GM23338 (cell line): ENCODE results near the gene FAM117B. TPM values are rescaled to one million over a fixed set of nuclear protein-coding genes. Genes with fewer than 3 reads are reported as not detected.

Experiments
- ATAC-seq: fragments of 200-7000 bp; cut with Tn5 transposase; 3 replicates; pipeline ENCODE4 v1.9.1; 2020
- DNase-seq: peaks from one replicate; pipeline ENCODE4 v3.0.0-alpha.2; 2015; ENCODE audit warnings: low spot score
- H2AFZ ChIP-seq: fragments of 200-600 bp; sonication (generic); 2 replicates; pipeline ENCODE4 v1.8.0; 2016; ENCODE audit warnings: antibody characterized with exemption, mild to moderate bottlenecking, moderate library complexity
- H3F3A ChIP-seq: fragments of 200-600 bp; sonication (generic); replicated peaks from 2 replicates; pipeline ENCODE4 v1.8.0; 2017; ENCODE audit warnings: antibody characterized with exemption, mixed run types, low read depth
- H3K27ac ChIP-seq: fragments of 200-600 bp; sonication (generic); 2 replicates; pipeline ENCODE4 v1.6.1; 2016; ENCODE audit warnings: low read depth
- H3K27me3 ChIP-seq: fragments of 200-600 bp; sonication (generic); 2 replicates; pipeline ENCODE4 v1.8.0; 2016; ENCODE audit warnings: mild to moderate bottlenecking, mixed run types, moderate library complexity; ENCODE audit not compliant: insufficient read depth
- H3K36me3 ChIP-seq: fragments of 200-600 bp; sonication (generic); 2 replicates; pipeline ENCODE4 v1.8.0; 2016; ENCODE audit warnings: mild to moderate bottlenecking; ENCODE audit not compliant: insufficient read depth
- H3K4me1 ChIP-seq: fragments of 200-600 bp; sonication (generic); 2 replicates; pipeline ENCODE4 v1.8.0; 2016; ENCODE audit warnings: mild to moderate bottlenecking, moderate library complexity; ENCODE audit not compliant: insufficient read depth
- H3K4me2 ChIP-seq: fragments of 200-600 bp; sonication (generic); 2 replicates; pipeline ENCODE4 v1.7.1; 2017; ENCODE audit warnings: mixed run types
- H3K4me3 ChIP-seq: fragments of 200-600 bp; sonication (generic); 2 replicates; pipeline ENCODE4 v1.6.1; 2016; ENCODE audit warnings: mixed run types
- H3K79me2 ChIP-seq: fragments of 200-600 bp; sonication (generic); replicated peaks from 2 replicates; pipeline ENCODE4 v1.8.0; 2017; ENCODE audit warnings: mild to moderate bottlenecking; ENCODE audit not compliant: insufficient read depth
- H3K9me2 ChIP-seq: fragments of 200-600 bp; sonication (generic); 2 replicates; pipeline ENCODE4 v1.8.0; 2017; ENCODE audit not compliant: insufficient read depth
- H4K20me1 ChIP-seq: fragments of 200-600 bp; sonication (generic); replicated peaks from 2 replicates; pipeline ENCODE4 v1.8.0; 2017; ENCODE audit warnings: mild to moderate bottlenecking; ENCODE audit not compliant: insufficient read depth
- H3K27ac Mint-ChIP-seq: 2 replicates; pipeline ENCODE4 v1.8.0; 2020; ENCODE audit warnings: inconsistent platforms, mild to moderate bottlenecking, moderate library complexity, mixed read lengths
- H3K27me3 Mint-ChIP-seq: 3 replicates; pipeline ENCODE4 v1.8.0; 2022; ENCODE audit warnings: low read depth, mild to moderate bottlenecking, moderate library complexity, mixed read lengths, inconsistent platforms; ENCODE audit not compliant: insufficient read depth, poor library complexity
- H3K36me3 Mint-ChIP-seq: 3 replicates; pipeline ENCODE4 v1.8.0; 2021; ENCODE audit warnings: low read depth, mild to moderate bottlenecking, inconsistent platforms, moderate library complexity, mixed read lengths
- H3K4me1 Mint-ChIP-seq: 3 replicates; pipeline ENCODE4 v1.8.0; 2020; ENCODE audit warnings: mild to moderate bottlenecking, inconsistent platforms, mixed read lengths
- H3K4me3 Mint-ChIP-seq: 3 replicates; pipeline ENCODE4 v1.8.0; 2021; ENCODE audit warnings: moderate library complexity, mild to moderate bottlenecking, inconsistent platforms, mixed read lengths
- H3K9me3 Mint-ChIP-seq: 3 replicates; pipeline ENCODE4 v1.8.0; 2020; ENCODE audit warnings: moderate library complexity, mild to moderate bottlenecking, inconsistent platforms, mixed read lengths
- CREB1 ChIP-seq: fragments of 250-450 bp; sonication (Bioruptor Pico); IDR thresholded peaks from 2 replicates; pipeline ENCODE4 v1.5.0; 2020; ENCODE audit warnings: low read depth, mild to moderate bottlenecking, moderate library complexity
- EZH2 ChIP-seq: fragments of 200-600 bp; sonication (generic); IDR thresholded peaks from one replicate; pipeline ENCODE4 v1.8.0; 2017; ENCODE audit warnings: antibody characterized with exemption, mild to moderate bottlenecking, low read depth; ENCODE audit not compliant: unreplicated experiment
- JUNB ChIP-seq: IDR thresholded peaks from one replicate; pipeline ENCODE4 v1.6.1; 2016; ENCODE audit warnings: antibody characterized with exemption; ENCODE audit not compliant: unreplicated experiment
- NANOG ChIP-seq: IDR thresholded peaks from 2 replicates; pipeline ENCODE4 v1.6.1; 2016; ENCODE audit warnings: antibody characterized with exemption, borderline replicate concordance
- POLR2AphosphoS5 ChIP-seq: IDR thresholded peaks from 2 replicates; pipeline ENCODE4 v1.6.1; 2016; ENCODE audit warnings: antibody characterized with exemption, low read depth
- polyA plus RNA-seq: library from polyadenylated mRNA; unstranded; fragments of >200 nt; fragmentation: Nextera tagmentation; extraction: Ambion mirVana; gene quantifications from 2 replicates; pipeline ENCODE4 v1.2.1, GENCODE V29; 2016
- total RNA-seq: library from RNA; depleted of rRNA; stranded (reverse); fragments of >200 nt; shearing (Covaris generic); gene quantifications from 2 replicates; pipeline ENCODE4 v1.2.3, GENCODE V29; 2014
- TF ChIP-seq, protein P1 (sequence below): IDR thresholded peaks from 2 replicates; pipeline ENCODE4 v1.6.1; 2016; ENCODE audit warnings: antibody characterized with exemption
- TF ChIP-seq, protein P2 (sequence below): fragments of 250-450 bp; sonication (Bioruptor Pico); IDR thresholded peaks from 2 replicates; pipeline ENCODE4 v1.5.0; 2020; ENCODE audit warnings: mild to moderate bottlenecking, moderate library complexity
- TF ChIP-seq, protein P3 (sequence below): IDR thresholded peaks from one replicate; pipeline ENCODE4 v1.6.1; 2018; ENCODE audit warnings: antibody characterized with exemption; ENCODE audit not compliant: unreplicated experiment

The FAM117B gene
- total and polyA plus RNA-seq, 2 experiments from 2014 or later: 8.4 to 23.0 TPM

DNA sequence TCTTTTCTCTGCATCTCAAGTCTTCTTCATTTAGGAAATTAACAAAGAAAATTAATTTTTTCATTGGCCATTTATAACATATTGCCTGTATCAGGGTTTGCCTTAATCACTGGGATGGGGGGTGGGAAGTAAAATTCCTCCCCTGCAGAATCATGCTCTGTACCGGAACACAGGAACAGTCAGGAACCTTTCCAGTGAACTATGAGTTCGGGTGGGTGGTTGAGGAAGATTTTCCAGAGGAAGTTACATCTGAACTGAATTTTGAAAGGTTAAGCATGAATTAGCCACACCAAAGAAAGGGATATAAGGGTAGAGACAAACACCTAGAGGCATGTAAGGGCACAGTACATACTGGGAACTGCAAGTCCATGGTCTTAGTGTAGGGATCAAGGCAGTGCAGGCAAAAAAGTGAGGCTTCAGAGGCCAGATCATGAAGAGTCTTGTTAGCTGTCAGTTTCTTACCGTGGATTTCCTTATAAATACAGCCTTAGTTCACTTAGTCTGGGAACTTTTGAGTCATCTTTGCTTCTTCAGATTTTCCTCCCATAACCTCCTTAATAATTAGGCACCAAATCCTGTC, 55.6 kb downstream of the FAM117B start:
- Mint-ChIP-seq H3K36me3 (no peaks in the 10 kb centered on the region), H3K27me3 (no peaks in the 10 kb centered on the region), H3K4me3 (no peak overlapping the region), H3K27ac (no peak overlapping the region; the same call in 1 of the 2 replicates), H3K9me3 (no peaks in the 10 kb centered on the region), H3K4me1 (peaks cover 8% of the 10 kb centered on the region; the same call in 2 of the 3 replicates)
- peak; percentile 17 for DNase-seq
- H3K4me1 ChIP-seq: 0 out of 2 replicates have a peak, but pooled peaks cover 5% of the 10 kb centered on the region
- peaks cover 75% of the 10 kb centered on the region for H3K79me2 ChIP-seq
- no peak for TF ChIP-seq POLR2AphosphoS5
- TF ChIP-seq, protein P1, sequence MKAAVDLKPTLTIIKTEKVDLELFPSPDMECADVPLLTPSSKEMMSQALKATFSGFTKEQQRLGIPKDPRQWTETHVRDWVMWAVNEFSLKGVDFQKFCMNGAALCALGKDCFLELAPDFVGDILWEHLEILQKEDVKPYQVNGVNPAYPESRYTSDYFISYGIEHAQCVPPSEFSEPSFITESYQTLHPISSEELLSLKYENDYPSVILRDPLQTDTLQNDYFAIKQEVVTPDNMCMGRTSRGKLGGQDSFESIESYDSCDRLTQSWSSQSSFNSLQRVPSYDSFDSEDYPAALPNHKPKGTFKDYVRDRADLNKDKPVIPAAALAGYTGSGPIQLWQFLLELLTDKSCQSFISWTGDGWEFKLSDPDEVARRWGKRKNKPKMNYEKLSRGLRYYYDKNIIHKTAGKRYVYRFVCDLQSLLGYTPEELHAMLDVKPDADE: no peak
- no peak for TF ChIP-seq JUNB
- TF ChIP-seq CREB1 (CRISPR knock-in tag): no peak
- no peak for TF ChIP-seq EZH2
- no peak overlapping the region for H2AFZ ChIP-seq
- ATAC-seq: peak; percentile 63
- H3K9me2 ChIP-seq: no peaks in the 10 kb centered on the region
- H4K20me1 ChIP-seq: no peaks in the 10 kb centered on the region; the same call in 1 of the 2 replicates
- H3K27me3 ChIP-seq: no peaks in the 10 kb centered on the region
- H3K36me3 ChIP-seq: no peaks in the 10 kb centered on the region
- no peak overlapping the region for H3K4me3 ChIP-seq
- no peak overlapping the region for H3K27ac ChIP-seq
- H3F3A ChIP-seq: no peaks in the 10 kb centered on the region
- H3K4me2 ChIP-seq: no peak overlapping the region

- Histone ChIP-seq H3K4me2 (no peak overlapping the region), H3K36me3 (no peaks in the 10 kb centered on the region), H3K4me1 (no peaks in the 10 kb centered on the region), H2AFZ (no peak overlapping the region), H4K20me1 (no peaks in the 10 kb centered on the region; the same call in 1 of the 2 replicates), H3K9me2 (no peaks in the 10 kb centered on the region), H3F3A (no peaks in the 10 kb centered on the region), H3K27me3 (no peaks in the 10 kb centered on the region), H3K79me2 (peaks cover 65% of the 10 kb centered on the region), H3K4me3 (no peak overlapping the region), H3K27ac (no peak overlapping the region)
- no peak for DNase-seq
- Mint-ChIP-seq H3K4me3 (no peak overlapping the region), H3K9me3 (no peaks in the 10 kb centered on the region), H3K27ac (peak overlapping the region; percentile 21; the same call in 1 of the 2 replicates), H3K27me3 (no peaks in the 10 kb centered on the region), H3K4me1 (no peaks in the 10 kb centered on the region), H3K36me3 (peaks cover 16% of the 10 kb centered on the region; the same call in 2 of the 3 replicates)
- ATAC-seq: no peak
- TF ChIP-seq, protein P2, sequence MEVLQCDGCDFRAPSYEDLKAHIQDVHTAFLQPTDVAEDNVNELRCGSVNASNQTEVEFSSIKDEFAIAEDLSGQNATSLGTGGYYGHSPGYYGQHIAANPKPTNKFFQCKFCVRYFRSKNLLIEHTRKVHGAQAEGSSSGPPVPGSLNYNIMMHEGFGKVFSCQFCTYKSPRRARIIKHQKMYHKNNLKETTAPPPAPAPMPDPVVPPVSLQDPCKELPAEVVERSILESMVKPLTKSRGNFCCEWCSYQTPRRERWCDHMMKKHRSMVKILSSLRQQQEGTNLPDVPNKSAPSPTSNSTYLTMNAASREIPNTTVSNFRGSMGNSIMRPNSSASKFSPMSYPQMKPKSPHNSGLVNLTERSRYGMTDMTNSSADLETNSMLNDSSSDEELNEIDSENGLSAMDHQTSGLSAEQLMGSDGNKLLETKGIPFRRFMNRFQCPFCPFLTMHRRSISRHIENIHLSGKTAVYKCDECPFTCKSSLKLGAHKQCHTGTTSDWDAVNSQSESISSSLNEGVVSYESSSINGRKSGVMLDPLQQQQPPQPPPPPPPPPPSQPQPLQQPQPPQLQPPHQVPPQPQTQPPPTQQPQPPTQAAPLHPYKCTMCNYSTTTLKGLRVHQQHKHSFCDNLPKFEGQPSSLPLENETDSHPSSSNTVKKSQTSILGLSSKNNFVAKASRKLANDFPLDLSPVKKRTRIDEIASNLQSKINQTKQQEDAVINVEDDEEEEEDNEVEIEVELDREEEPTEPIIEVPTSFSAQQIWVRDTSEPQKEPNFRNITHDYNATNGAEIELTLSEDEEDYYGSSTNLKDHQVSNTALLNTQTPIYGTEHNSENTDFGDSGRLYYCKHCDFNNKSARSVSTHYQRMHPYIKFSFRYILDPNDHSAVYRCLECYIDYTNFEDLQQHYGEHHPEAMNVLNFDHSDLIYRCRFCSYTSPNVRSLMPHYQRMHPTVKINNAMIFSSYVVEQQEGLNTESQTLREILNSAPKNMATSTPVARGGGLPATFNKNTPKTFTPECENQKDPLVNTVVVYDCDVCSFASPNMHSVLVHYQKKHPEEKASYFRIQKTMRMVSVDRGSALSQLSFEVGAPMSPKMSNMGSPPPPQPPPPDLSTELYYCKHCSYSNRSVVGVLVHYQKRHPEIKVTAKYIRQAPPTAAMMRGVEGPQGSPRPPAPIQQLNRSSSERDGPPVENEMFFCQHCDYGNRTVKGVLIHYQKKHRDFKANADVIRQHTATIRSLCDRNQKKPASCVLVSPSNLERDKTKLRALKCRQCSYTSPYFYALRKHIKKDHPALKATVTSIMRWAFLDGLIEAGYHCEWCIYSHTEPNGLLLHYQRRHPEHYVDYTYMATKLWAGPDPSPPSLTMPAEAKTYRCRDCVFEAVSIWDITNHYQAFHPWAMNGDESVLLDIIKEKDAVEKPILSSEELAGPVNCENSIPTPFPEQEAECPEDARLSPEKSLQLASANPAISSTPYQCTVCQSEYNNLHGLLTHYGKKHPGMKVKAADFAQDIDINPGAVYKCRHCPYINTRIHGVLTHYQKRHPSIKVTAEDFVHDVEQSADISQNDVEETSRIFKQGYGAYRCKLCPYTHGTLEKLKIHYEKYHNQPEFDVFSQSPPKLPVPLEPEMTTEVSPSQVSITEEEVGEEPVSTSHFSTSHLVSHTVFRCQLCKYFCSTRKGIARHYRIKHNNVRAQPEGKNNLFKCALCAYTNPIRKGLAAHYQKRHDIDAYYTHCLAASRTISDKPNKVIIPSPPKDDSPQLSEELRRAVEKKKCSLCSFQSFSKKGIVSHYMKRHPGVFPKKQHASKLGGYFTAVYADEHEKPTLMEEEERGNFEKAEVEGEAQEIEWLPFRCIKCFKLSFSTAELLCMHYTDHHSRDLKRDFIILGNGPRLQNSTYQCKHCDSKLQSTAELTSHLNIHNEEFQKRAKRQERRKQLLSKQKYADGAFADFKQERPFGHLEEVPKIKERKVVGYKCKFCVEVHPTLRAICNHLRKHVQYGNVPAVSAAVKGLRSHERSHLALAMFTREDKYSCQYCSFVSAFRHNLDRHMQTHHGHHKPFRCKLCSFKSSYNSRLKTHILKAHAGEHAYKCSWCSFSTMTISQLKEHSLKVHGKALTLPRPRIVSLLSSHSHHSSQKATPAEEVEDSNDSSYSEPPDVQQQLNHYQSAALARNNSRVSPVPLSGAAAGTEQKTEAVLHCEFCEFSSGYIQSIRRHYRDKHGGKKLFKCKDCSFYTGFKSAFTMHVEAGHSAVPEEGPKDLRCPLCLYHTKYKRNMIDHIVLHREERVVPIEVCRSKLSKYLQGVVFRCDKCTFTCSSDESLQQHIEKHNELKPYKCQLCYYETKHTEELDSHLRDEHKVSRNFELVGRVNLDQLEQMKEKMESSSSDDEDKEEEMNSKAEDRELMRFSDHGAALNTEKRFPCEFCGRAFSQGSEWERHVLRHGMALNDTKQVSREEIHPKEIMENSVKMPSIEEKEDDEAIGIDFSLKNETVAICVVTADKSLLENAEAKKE (CRISPR knock-in tag): no peak
- TF ChIP-seq, protein P1: no peak
- TF ChIP-seq JUNB (no peak), CREB1 (CRISPR knock-in tag) (no peak), POLR2AphosphoS5 (no peak), NANOG (no peak)
- TF ChIP-seq, protein P3, sequence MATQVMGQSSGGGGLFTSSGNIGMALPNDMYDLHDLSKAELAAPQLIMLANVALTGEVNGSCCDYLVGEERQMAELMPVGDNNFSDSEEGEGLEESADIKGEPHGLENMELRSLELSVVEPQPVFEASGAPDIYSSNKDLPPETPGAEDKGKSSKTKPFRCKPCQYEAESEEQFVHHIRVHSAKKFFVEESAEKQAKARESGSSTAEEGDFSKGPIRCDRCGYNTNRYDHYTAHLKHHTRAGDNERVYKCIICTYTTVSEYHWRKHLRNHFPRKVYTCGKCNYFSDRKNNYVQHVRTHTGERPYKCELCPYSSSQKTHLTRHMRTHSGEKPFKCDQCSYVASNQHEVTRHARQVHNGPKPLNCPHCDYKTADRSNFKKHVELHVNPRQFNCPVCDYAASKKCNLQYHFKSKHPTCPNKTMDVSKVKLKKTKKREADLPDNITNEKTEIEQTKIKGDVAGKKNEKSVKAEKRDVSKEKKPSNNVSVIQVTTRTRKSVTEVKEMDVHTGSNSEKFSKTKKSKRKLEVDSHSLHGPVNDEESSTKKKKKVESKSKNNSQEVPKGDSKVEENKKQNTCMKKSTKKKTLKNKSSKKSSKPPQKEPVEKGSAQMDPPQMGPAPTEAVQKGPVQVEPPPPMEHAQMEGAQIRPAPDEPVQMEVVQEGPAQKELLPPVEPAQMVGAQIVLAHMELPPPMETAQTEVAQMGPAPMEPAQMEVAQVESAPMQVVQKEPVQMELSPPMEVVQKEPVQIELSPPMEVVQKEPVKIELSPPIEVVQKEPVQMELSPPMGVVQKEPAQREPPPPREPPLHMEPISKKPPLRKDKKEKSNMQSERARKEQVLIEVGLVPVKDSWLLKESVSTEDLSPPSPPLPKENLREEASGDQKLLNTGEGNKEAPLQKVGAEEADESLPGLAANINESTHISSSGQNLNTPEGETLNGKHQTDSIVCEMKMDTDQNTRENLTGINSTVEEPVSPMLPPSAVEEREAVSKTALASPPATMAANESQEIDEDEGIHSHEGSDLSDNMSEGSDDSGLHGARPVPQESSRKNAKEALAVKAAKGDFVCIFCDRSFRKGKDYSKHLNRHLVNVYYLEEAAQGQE: no peak
These were observed 58.7 kb downstream of the FAM117B start for GRCh38 chr2:202693503-202693902.
